WTC11 (cell line): ENCODE data around the gene KRT82.

ENCODE experiments used
- ATF3 ChIP-seq: sonication (generic); formaldehyde crosslinking; conservative IDR thresholded peaks from 2 replicates; pipeline ENCODE4 v1.8.1; 2022; ENCODE audit warnings: mild to moderate bottlenecking, missing genetic modification reagents
- CTCF ChIP-seq: fragments of 200-600 bp; IDR thresholded peaks from 2 replicates; pipeline ENCODE4 v1.8.0; 2022; ENCODE audit warnings: antibody characterized with exemption
- NFE2L1 ChIP-seq: sonication (generic); formaldehyde crosslinking; IDR thresholded peaks from 2 replicates; pipeline ENCODE4 v1.8.1; 2023; ENCODE audit warnings: missing genetic modification reagents
- SP1 ChIP-seq: sonication (generic); formaldehyde crosslinking; conservative IDR thresholded peaks from 2 replicates; pipeline ENCODE4 v1.8.1; 2022; ENCODE audit warnings: missing genetic modification reagents
- ZNF512 ChIP-seq: sonication (generic); formaldehyde crosslinking; IDR thresholded peaks from 2 replicates; pipeline ENCODE4 v1.8.1; 2022; ENCODE audit warnings: missing genetic modification reagents, borderline replicate concordance

- TF ChIP-seq CTCF: no peak
- no peak for TF ChIP-seq NFE2L1 (CRISPR knock-in tag)
- TF ChIP-seq ZNF512 (CRISPR knock-in tag): no peak
- TF ChIP-seq SP1: no peak
- no peak for TF ChIP-seq ATF3
Measured at GRCh38 chr12:52403561-52403960, 2.6 kb downstream of the KRT82 start.
